ENCODE measurements around the gene RDX.
A peak's percentile ranks its signal among the peaks of the same experiment; 100 is the strongest.
"Not testable (repeated sequence)": the region's sequence is repeated elsewhere in the genome, so short reads cannot be mapped to it uniquely, and the experiment has no call there.

The RDX gene

GRCh38 chr11:110199184-110199981 is 97.0 kb downstream of the RDX start:
- no peak for DNase-seq

- DNase-seq, result no peak
Measured at GRCh38 chr11:110198031-110198729, 98.2 kb downstream of the RDX start.

- no peak for DNase-seq
Measured at GRCh38 chr11:110196884-110197420, 99.5 kb downstream of the RDX start.

GRCh38 chr11:110196241-110196754 is 100.1 kb downstream of the RDX start:
- DNase-seq, result no peak

- DNase-seq, result not testable (repeated sequence)
Measured at GRCh38 chr11:110194211-110194766, 102.1 kb downstream of the RDX start.

- DNase-seq, result not testable (repeated sequence)
Measured at GRCh38 chr11:110192604-110193282, 103.7 kb downstream of the RDX start.

GRCh38 chr11:110190885-110191284 is 105.5 kb downstream of the RDX start:
- DNase-seq, result no peak

GRCh38 chr11:110187731-110188130 is 108.7 kb downstream of the RDX start:
- DNase-seq, result no peak

GRCh38 chr11:110186867-110187266 is 109.5 kb downstream of the RDX start:
- DNase-seq, result no peak

GRCh38 chr11:110186456-110186855 is 110.0 kb downstream of the RDX start:
- DNase-seq, result no peak

GRCh38 chr11:110185599-110185998 is 110.8 kb downstream of the RDX start:
- DNase-seq, result no peak

- no peak for DNase-seq
Measured at GRCh38 chr11:110185121-110185591, 111.3 kb downstream of the RDX start.

- no peak for DNase-seq
Measured at GRCh38 chr11:110184456-110184855, 112.0 kb downstream of the RDX start.

- DNase-seq, result no peak
Measured at GRCh38 chr11:110182886-110183285, 113.5 kb downstream of the RDX start.

GRCh38 chr11:110179064-110179463 is 117.3 kb downstream of the RDX start:
- no peak for DNase-seq

GRCh38 chr11:110177086-110177456 is 119.3 kb downstream of the RDX start:
- DNase-seq, result no peak

- DNase-seq, result no peak
Measured at GRCh38 chr11:110176366-110177085, 119.9 kb downstream of the RDX start.

GRCh38 chr11:110174645-110175310 is 121.6 kb downstream of the RDX start:
- DNase-seq, result no peak

GRCh38 chr11:110173811-110174644 is 122.4 kb downstream of the RDX start:
- peak; percentile 40 for DNase-seq

GRCh38 chr11:110172468-110173065 is 123.8 kb downstream of the RDX start:
- DNase-seq, result no peak

Data from KG1 (cell line).